ENCODE data around the gene LMNA. TPM values are rescaled to one million over a fixed set of nuclear protein-coding genes. Genes with fewer than 3 reads are reported as not detected.

The LMNA gene
- total and polyA plus RNA-seq, 2 of the 4 experiments (the other 2 are of a cell fraction) = 563 to 755 TPM

- Histone ChIP-seq H4K5ac (ENCODE audit: low read depth, low read length) (no peak overlapping the region), H2AK5ac (ENCODE audit: low read depth, low read length) (no peak overlapping the region), H3K27ac (ENCODE audit: insufficient read depth, low read length) (no peak overlapping the region), H2AK9ac (replicated peaks; ENCODE audit: low read depth, low read length, poor library complexity) (no peak overlapping the region), H3K79me1 (ENCODE audit: low read depth in 1 of 2, low read length in 2 of 2) (peaks cover 32 to 72% of the 10 kb centered on the region in 2 experiments), H2BK5ac (ENCODE audit: low read depth, low read length, poor library complexity, severe bottlenecking) (no peak overlapping the region), H3K14ac (replicated peaks; ENCODE audit: low read depth, low read length) (no peak overlapping the region), H3K23ac (ENCODE audit: low read depth, low read length) (no peak overlapping the region), H3K4ac (ENCODE audit: low read depth, low read length) (no peak overlapping the region), H3K4me1 (ENCODE audit: control insufficient read depth, insufficient read depth, low read length) (peaks cover 4% of the 10 kb centered on the region), H2BK120ac (ENCODE audit: low read depth, low read length) (no peak overlapping the region), H2BK20ac (ENCODE audit: low read depth, low read length) (no peak overlapping the region), H3K9ac (ENCODE audit: low read depth, low read length) (no peak overlapping the region), H3K36me3 (ENCODE audit: control insufficient read depth, insufficient read depth, low read length) (peaks cover 77% of the 10 kb centered on the region), H4K8ac (ENCODE audit: low read depth in 2 of 2, low read length in 2 of 2) (no peak overlapping the region), H3K9me1 (ENCODE audit: insufficient read depth, low read length) (no peaks in the 10 kb centered on the region), H3K27me3 (ENCODE audit: control insufficient read depth, insufficient read depth, low read length) (no peaks in the 10 kb centered on the region), H3K9me3 (ENCODE audit: control insufficient read depth, insufficient read depth, low read length) (no peaks in the 10 kb centered on the region), H2BK15ac (ENCODE audit: low read depth, low read length) (no peak overlapping the region), H3K18ac (ENCODE audit: low read depth, low read length) (no peak overlapping the region), H3K56ac (ENCODE audit: extremely low read depth, insufficient read depth, low read length) (no peak overlapping the region), H3K4me3 (ENCODE audit: insufficient read depth, low read depth, low read length) (no peak overlapping the region), H3K4me2 (ENCODE audit: low read depth, low read length) (no peak overlapping the region), H2AFZ (replicated peaks; ENCODE audit: low read length, poor library complexity) (no peak overlapping the region), H4K91ac (ENCODE audit: insufficient read depth, low read depth, low read length) (no peak overlapping the region), H4K20me1 (ENCODE audit: insufficient read depth, low read length) (peaks cover 63% of the 10 kb centered on the region)
- DNase-seq (no peak), ATAC-seq (ENCODE audit: low read depth) (no peak)
- intact Hi-C loops (cut with micrococcal nuclease) = no loop called here
- POLR2A ChIA-PET (ENCODE audit: unreplicated experiment) = no interaction called here
- dilution Hi-C loops (cut with HindIII; ENCODE audit: low sequenced_read_pairs, unreplicated experiment) = no loop called here
- 40% methylated on average over 1 of the region's 18 CpGs; no CpG with 5 or more reads in 1 of the 2 experiments for WGBS, 2 experiments (ENCODE audit: extremely low coverage in 2 of 2, insufficient read length in 1 of 2)
- CTCF ChIA-PET = no interaction called here
- no peak for TF ChIP-seq MAZ (IDR thresholded peaks at IDR 0.05; ENCODE audit: borderline replicate concordance, low read depth, low read length)
- TF ChIP-seq ELK1 (IDR thresholded peaks at IDR 0.05; ENCODE audit: borderline replicate concordance, low read depth, low read length) = no peak
- no peak for TF ChIP-seq RAD21 (IDR thresholded peaks at IDR 0.05; ENCODE audit: low read length)
- no peak for TF ChIP-seq CEBPB (IDR thresholded peaks at IDR 0.05; ENCODE audit: low read depth, low read length)
- no peak for TF ChIP-seq RFX5 (IDR thresholded peaks at IDR 0.05; ENCODE audit: low read depth, low read length)
- no peak for TF ChIP-seq FOS (IDR thresholded peaks at IDR 0.05; ENCODE audit: low read depth, low read length)
- TF ChIP-seq USF2 (IDR thresholded peaks at IDR 0.05; ENCODE audit: low read depth, low read length) = no peak
- TF ChIP-seq NFE2L2 (IDR thresholded peaks at IDR 0.05; ENCODE audit: low read depth, low read length) = no peak
- TF ChIP-seq MAFK (IDR thresholded peaks at IDR 0.05; ENCODE audit: low read depth, low read length) = no peak
- no peak for TF ChIP-seq POLR2A (IDR thresholded peaks at IDR 0.05; ENCODE audit: low read depth, low read length)
- TF ChIP-seq BHLHE40 (IDR thresholded peaks at IDR 0.05; ENCODE audit: low read depth, low read length) = no peak
- in situ Hi-C loops (cut with MboI; ENCODE audit: low sequenced_read_pairs) = loop anchor here (5.0 kb wide), 1 partner anchor 38 kb away; no protein-coding TSS in a partner anchor
- BruUV-seq (replicated peaks) = no TSS peak
Measured at GRCh38 chr1:156134716-156135435, 20.4 kb downstream of the LMNA start.
